B cell (primary cell): ENCODE measurements around the gene EDN1. TPM values are rescaled to one million over a fixed set of nuclear protein-coding genes. Genes with fewer than 3 reads are reported as not detected.

ENCODE experiments used
- ATAC-seq: fragments of 200-7000 bp; cut with Tn5 transposase; one replicate; pipeline ENCODE4 v1.10.0; 2021; ENCODE audit warnings: low read depth, mild to moderate bottlenecking, moderate number of reproducible peaks, moderate library complexity
- CTCF ChIA-PET: fragments of 350-600 bp; sonication (Branson Sonifier 250); formaldehyde crosslinking; loops from one replicate; lab custom pipeline; 2021; ENCODE audit warnings: antibody characterized with exemption, inconsistent platforms; lab: Charles Lee
- POLR2A ChIA-PET: fragments of 350-600 bp; sonication (Branson Sonifier 250); formaldehyde crosslinking; loops from one replicate; lab custom pipeline; 2021; ENCODE audit warnings: antibody characterized with exemption; lab: Charles Lee
- DNase-seq: peaks from one replicate; pipeline ENCODE4 v3.0.0; 2013
- H2AFZ ChIP-seq: 2 replicates; pipeline ENCODE4 v1.6.1; 2012; ENCODE audit warnings: mild to moderate bottlenecking, low read depth, low read length; ENCODE audit not compliant: insufficient read depth, poor library complexity, severe bottlenecking
- H3K27ac ChIP-seq, 2 donors: 1 replicate in 1 of 2; 2 replicates in 1 of 2; pipeline ENCODE4 v1.5.1; 2012 to 2013; ENCODE audit warnings: low read length in 2 of 2, mild to moderate bottlenecking in 2 of 2, moderate library complexity in 1 of 2
- H3K27me3 ChIP-seq, 4 experiments: fragments of 200-600 bp in 1 of 4; sonication (generic) in 1 of 4; replicated peaks in 1 of 4; 1 replicate in 2 of 4; 2 replicates in 2 of 4; pipeline versions ENCODE4 v1.6.1 to v1.7.0; 2013 to 2016; ENCODE audit warnings: low read length in 3 of 4, mild to moderate bottlenecking in 2 of 4, mixed read lengths in 1 of 4, moderate library complexity in 1 of 4; ENCODE audit not compliant: insufficient read depth in 4 of 4, control insufficient read depth in 3 of 4; ENCODE audit errors: control extremely low read depth in 1 of 4
- H3K36me3 ChIP-seq, 2 experiments: replicated peaks in 1 of 2; 1 replicate in 1 of 2; 2 replicates in 1 of 2; pipeline versions ENCODE4 v1.6.1 to v1.7.1; 2013; ENCODE audit warnings: low read length in 1 of 2; ENCODE audit not compliant: insufficient read depth in 2 of 2, control insufficient read depth in 1 of 2; ENCODE audit errors: control extremely low read depth in 1 of 2, extremely low read depth in 1 of 2
- H3K4me1 ChIP-seq, 2 donors: fragments of 200-600 bp in 1 of 2; sonication (generic) in 1 of 2; 1 replicate in 1 of 2; 2 replicates in 1 of 2; pipeline versions ENCODE4 v1.5.1 to v1.6.1; 2013 to 2017; ENCODE audit warnings: low read length in 2 of 2; ENCODE audit not compliant: control insufficient read depth in 2 of 2, insufficient read depth in 2 of 2
- H3K4me2 ChIP-seq: replicated peaks from 2 replicates; pipeline ENCODE3; 2012; ENCODE audit warnings: mild to moderate bottlenecking, low read depth, low read length; ENCODE audit not compliant: poor library complexity, severe bottlenecking
- H3K4me3 ChIP-seq, 5 experiments: fragments of 200-600 bp in 1 of 5; sonication (generic) in 1 of 5; 1 replicate in 3 of 5; 2 replicates in 2 of 5; pipeline versions ENCODE4 v1.5.1 to v1.7.0; 2011 to 2016; ENCODE audit warnings: low read length in 4 of 5, mild to moderate bottlenecking in 4 of 5, low read depth in 2 of 5, control low read depth in 1 of 5, moderate library complexity in 1 of 5; ENCODE audit not compliant: insufficient read depth in 1 of 5; ENCODE audit errors: control extremely low read depth in 1 of 5, extremely low read depth in 1 of 5
- H3K79me2 ChIP-seq: fragments of 200-600 bp; sonication (generic); one replicate; pipeline ENCODE4 v1.6.0; 2016; ENCODE audit warnings: low read length; ENCODE audit not compliant: control insufficient read depth, insufficient read depth
- H3K9ac ChIP-seq: fragments of 200-600 bp; sonication (generic); 2 replicates; pipeline ENCODE4 v1.6.1; 2017; ENCODE audit warnings: mild to moderate bottlenecking, low read length, moderate library complexity
- H3K9me3 ChIP-seq, 3 donors: one replicate each; pipeline versions ENCODE4 v1.6.1 to v1.7.1; 2013; ENCODE audit warnings: low read length in 2 of 3; ENCODE audit not compliant: control insufficient read depth in 2 of 3, insufficient read depth in 1 of 3; ENCODE audit errors: control extremely low read depth in 1 of 3
- H4K20me1 ChIP-seq: 2 replicates; pipeline ENCODE4 v1.6.0; 2012; ENCODE audit warnings: mild to moderate bottlenecking, low read length; ENCODE audit not compliant: insufficient read depth, control insufficient read depth, poor library complexity, severe bottlenecking
- H3K27ac Mint-ChIP-seq: one replicate; pipeline ENCODE4 v1.8.0; 2021; ENCODE audit warnings: mixed read lengths
- H3K27me3 Mint-ChIP-seq: one replicate; pipeline ENCODE4 v1.8.0; 2021; ENCODE audit warnings: mixed read lengths
- H3K4me1 Mint-ChIP-seq: one replicate; pipeline ENCODE4 v1.8.0; 2021; ENCODE audit warnings: mixed read lengths
- H3K4me3 Mint-ChIP-seq: one replicate; pipeline ENCODE4 v1.8.0; 2021; ENCODE audit warnings: mixed read lengths
- H3K9me3 Mint-ChIP-seq: one replicate; pipeline ENCODE4 v1.8.0; 2022; ENCODE audit warnings: mixed read lengths; ENCODE audit not compliant: insufficient read depth
- CTCF ChIP-seq: fragments of 200-600 bp; IDR thresholded peaks from one replicate; pipeline ENCODE4 v1.8.0; 2022; ENCODE audit warnings: antibody characterized with exemption, mild to moderate bottlenecking
- EZH2 ChIP-seq: IDR thresholded peaks from 2 replicates; pipeline ENCODE4 v1.6.1; 2012; ENCODE audit warnings: borderline replicate concordance, low read depth, mild to moderate bottlenecking, moderate library complexity, low read length; ENCODE audit not compliant: insufficient read depth, poor library complexity, severe bottlenecking
- WGBS: methylation state at CpG from one replicate; pipeline ENCODE4 v1.1.5; 2013; ENCODE audit warnings: missing lambda C conversion rate; ENCODE audit not compliant: insufficient coverage; 5-methylcytosine and 5-hydroxymethylcytosine counted together
- intact Hi-C: fragments of 100-400 bp; cut with micrococcal nuclease; formaldehyde crosslinking; loops from one replicate; pipeline ENCODE4 v1.10.0; 2022
- polyA plus RNA-seq: library from polyadenylated mRNA; depleted of rRNA; stranded (reverse); fragments of >200 nt; gene quantifications from 2 replicates; pipeline ENCODE4 v1.2.3, GENCODE V29; 2012
- total RNA-seq, 2 donors: library from RNA; stranded (reverse); fragments of 120-200 nt in 1 of 2; gene quantifications; 1 replicate in 1 of 2; 2 replicates in 1 of 2; pipeline versions ENCODE4 v1.2.3 to v1.2.4, GENCODE V29; 2013 to 2022

The EDN1 gene
- total and polyA plus RNA-seq, 2 donors (not counting 1 experiment from before 2014, with no cell fraction given): 1.4 to 2.1 TPM

DNA sequence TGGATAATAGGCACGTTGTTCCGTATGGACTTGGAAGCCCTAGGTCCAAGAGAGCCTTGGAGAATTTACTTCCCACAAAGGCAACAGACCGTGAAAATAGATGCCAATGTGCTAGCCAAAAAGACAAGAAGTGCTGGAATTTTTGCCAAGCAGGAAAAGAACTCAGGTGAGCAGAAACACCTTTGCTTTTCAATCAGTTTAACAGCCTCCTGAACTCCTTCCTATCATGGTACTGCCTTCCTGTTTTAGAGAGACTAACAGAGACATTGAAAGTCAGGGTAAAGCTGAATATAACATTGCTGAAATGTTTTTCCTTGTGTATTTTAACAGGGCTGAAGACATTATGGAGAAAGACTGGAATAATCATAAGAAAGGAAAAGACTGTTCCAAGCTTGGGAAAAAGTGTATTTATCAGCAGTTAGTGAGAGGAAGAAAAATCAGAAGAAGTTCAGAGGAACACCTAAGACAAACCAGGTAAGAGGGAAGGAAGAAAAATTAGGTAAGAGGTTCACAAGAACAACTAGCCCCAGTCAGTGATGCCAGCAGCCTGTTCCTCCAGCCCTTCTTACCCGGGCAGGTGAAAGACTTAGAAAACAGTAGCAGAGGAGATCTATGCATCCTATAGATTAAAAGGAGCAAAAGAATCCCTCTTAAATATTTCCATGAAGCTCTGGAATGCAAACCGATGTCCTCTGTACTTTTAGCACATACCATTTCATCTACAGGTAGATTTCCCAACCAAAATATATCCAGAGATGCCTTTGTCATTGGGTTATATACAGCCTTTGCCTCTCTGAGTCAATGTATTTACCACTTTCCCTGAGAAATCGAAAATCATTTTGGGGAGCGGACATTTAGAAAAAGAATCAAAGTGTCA lies 4.0 kb downstream of the EDN1 start:
- H4K20me1 ChIP-seq: no peaks in the 10 kb centered on the region
- H3K4me1 Mint-ChIP-seq: peaks cover 16% of the 10 kb centered on the region
- H3K36me3 ChIP-seq: no peaks in the 10 kb centered on the region
- 95% methylated on average over 3 of the region's 7 CpGs for WGBS
- no peaks in the 10 kb centered on the region for H3K9me3 ChIP-seq
- H3K4me3 Mint-ChIP-seq: no peak overlapping the region
- H3K27ac ChIP-seq: no peak overlapping the region
- H3K27me3 Mint-ChIP-seq: peaks cover 43% of the 10 kb centered on the region
- H3K9me3 Mint-ChIP-seq: no peaks in the 10 kb centered on the region
- H3K4me1 ChIP-seq: peaks cover 7 to 14% of the 10 kb centered on the region in 2 donors
- no peak overlapping the region for H3K9ac ChIP-seq
- ATAC-seq: no peak
- H3K27me3 ChIP-seq: peaks cover 0 to 31% (median 18%) of the 10 kb centered on the region in 4 experiments
- no peak overlapping the region for H3K4me3 ChIP-seq
- H3K27ac Mint-ChIP-seq: no peak overlapping the region
- no peak for DNase-seq
- no peak overlapping the region for H2AFZ ChIP-seq
- H3K4me2 ChIP-seq: no peak overlapping the region
- no peak for TF ChIP-seq EZH2
- TF ChIP-seq CTCF: no peak
- POLR2A ChIA-PET: no interaction called here
- no peaks in the 10 kb centered on the region for H3K79me2 ChIP-seq
- intact Hi-C loops: loop anchor here (5.0 kb wide), 1 partner anchor 308 kb away; no protein-coding TSS in a partner anchor
- CTCF ChIA-PET: no interaction called here

- H3K4me3 ChIP-seq: no peak overlapping the region
- no peak for TF ChIP-seq CTCF
- TF ChIP-seq EZH2: no peak
- H3K4me1 Mint-ChIP-seq: peaks cover 8% of the 10 kb centered on the region
- no peaks in the 10 kb centered on the region for H3K36me3 ChIP-seq
- H3K4me2 ChIP-seq: no peak overlapping the region
- peaks cover 0 to 31% (median 17%) of the 10 kb centered on the region in 4 experiments for H3K27me3 ChIP-seq
- DNase-seq (no peak), ATAC-seq (no peak)
- H3K79me2 ChIP-seq: no peaks in the 10 kb centered on the region
- no peaks in the 10 kb centered on the region for H4K20me1 ChIP-seq
- no peak overlapping the region for H3K27ac Mint-ChIP-seq
- ChIA-PET CTCF (no interaction called here), POLR2A (no interaction called here)
- intact Hi-C loops: loop anchor here (5.0 kb wide), 1 partner anchor 307 kb away; no protein-coding TSS in a partner anchor
- WGBS: 100% methylated on average over 1 of the region's 3 CpGs
- H3K27me3 Mint-ChIP-seq: peaks cover 43% of the 10 kb centered on the region
- no peak overlapping the region for H3K27ac ChIP-seq
- no peak overlapping the region for H3K4me3 Mint-ChIP-seq
- peaks cover 4 to 6% of the 10 kb centered on the region in 2 donors for H3K4me1 ChIP-seq
- H3K9me3 ChIP-seq: no peaks in the 10 kb centered on the region
- H3K9me3 Mint-ChIP-seq: no peaks in the 10 kb centered on the region
- no peak overlapping the region for H2AFZ ChIP-seq
- no peak overlapping the region for H3K9ac ChIP-seq
Observed at GRCh38 chr6:12294851-12295536, 4.8 kb downstream of the EDN1 start.
